Fibroblast of lung (primary cell): Measurements from ENCODE around the gene GUCY1A2. TPM values are rescaled to one million over a fixed set of nuclear protein-coding genes. Genes with fewer than 3 reads are reported as not detected.

Source experiments
- DNase-seq, 2 donors: peaks; one replicate each; pipeline versions ENCODE4 v3.0.0 to v3.0.0-alpha.2; 2010; ENCODE audit warnings: low read depth in 2 of 2
- H2AFZ ChIP-seq: 2 replicates; pipeline ENCODE4 v1.5.1; 2012; ENCODE audit warnings: low read length, control low read depth, inconsistent platforms
- H3K27ac ChIP-seq: 2 replicates; pipeline ENCODE4 v1.5.1; 2011; ENCODE audit warnings: low read length, control low read depth; ENCODE audit not compliant: insufficient read depth
- H3K27me3 ChIP-seq: 2 replicates; pipeline ENCODE4 v1.5.1; 2011; ENCODE audit warnings: mild to moderate bottlenecking, low read length; ENCODE audit not compliant: control insufficient read depth, insufficient read depth
- H3K36me3 ChIP-seq: 2 replicates; pipeline ENCODE4 v1.5.1; 2011; ENCODE audit warnings: low read length; ENCODE audit not compliant: control insufficient read depth, insufficient read depth
- H3K4me1 ChIP-seq: 2 replicates; pipeline ENCODE4 v1.5.1; 2011; ENCODE audit warnings: low read length; ENCODE audit not compliant: control insufficient read depth, insufficient read depth; ENCODE audit errors: extremely low read depth
- H3K4me2 ChIP-seq: 2 replicates; pipeline ENCODE4 v1.5.1; 2011; ENCODE audit warnings: low read length, control low read depth; ENCODE audit not compliant: insufficient read depth; ENCODE audit errors: extremely low read depth
- H3K4me3 ChIP-seq, 4 experiments: fragments of 200-600 bp in 1 of 4; sonication (generic) in 1 of 4; replicated peaks in 1 of 4; 2 replicates each; pipeline ENCODE4 v1.5.1; 2011 to 2016; ENCODE audit warnings: low read length in 4 of 4, low read depth in 3 of 4, mild to moderate bottlenecking in 3 of 4, control low read depth in 2 of 4, inconsistent platforms in 1 of 4, mixed read lengths in 1 of 4; ENCODE audit not compliant: insufficient read depth in 1 of 4; ENCODE audit errors: control extremely low read depth in 1 of 4
- H3K79me2 ChIP-seq: 2 replicates; pipeline ENCODE4 v1.5.1; 2012; ENCODE audit warnings: mild to moderate bottlenecking, low read length, inconsistent platforms; ENCODE audit not compliant: control insufficient read depth, insufficient read depth
- H3K9ac ChIP-seq: 2 replicates; pipeline ENCODE4 v1.5.1; 2011; ENCODE audit warnings: mild to moderate bottlenecking, low read length, control low read depth; ENCODE audit not compliant: insufficient read depth
- H3K9me3 ChIP-seq: 2 replicates; pipeline ENCODE4 v1.5.1; 2012; ENCODE audit warnings: low read depth, low read length; ENCODE audit not compliant: control insufficient read depth, insufficient read depth
- H4K20me1 ChIP-seq: 2 replicates; pipeline ENCODE4 v1.5.1; 2011; ENCODE audit warnings: low read length; ENCODE audit not compliant: control insufficient read depth, insufficient read depth; ENCODE audit errors: extremely low read depth
- EZH2 ChIP-seq: IDR thresholded peaks from 2 replicates; pipeline ENCODE4 v1.5.1; 2012; ENCODE audit warnings: low read length, control low read depth, mild to moderate bottlenecking; ENCODE audit errors: missing control alignments
- polyA plus RNA-seq, 2 donors: library from polyadenylated mRNA; depleted of rRNA in 1 of 2; stranded (reverse) in 1 of 2; unstranded in 1 of 2; fragments of >200 nt; gene quantifications; 2 replicates each; pipeline ENCODE4 v1.2.1, GENCODE V29; 2011 to 2012; ENCODE audit warnings: missing spikeins in 1 of 2
- total RNA-seq: library from RNA; depleted of rRNA; stranded (reverse); fragments of >200 nt; gene quantifications from 2 replicates; pipeline ENCODE4 v1.2.1, GENCODE V29; 2014
- TF ChIP-seq, protein P1 (sequence below), 2 donors: IDR thresholded peaks in 1 of 2; conservative IDR thresholded peaks in 1 of 2; 1 replicate in 1 of 2; 2 replicates in 1 of 2; pipeline ENCODE4 v1.5.1; 2011 to 2012; ENCODE audit warnings: low read length in 2 of 2, control low read depth in 1 of 2, inconsistent platforms in 1 of 2, low read depth in 1 of 2, mild to moderate bottlenecking in 1 of 2

Gene GUCY1A2
- total and polyA plus RNA-seq, 2 donors (not counting 1 experiment from before 2014, with no cell fraction given), result 0.50 to 1.4 TPM

DNA sequence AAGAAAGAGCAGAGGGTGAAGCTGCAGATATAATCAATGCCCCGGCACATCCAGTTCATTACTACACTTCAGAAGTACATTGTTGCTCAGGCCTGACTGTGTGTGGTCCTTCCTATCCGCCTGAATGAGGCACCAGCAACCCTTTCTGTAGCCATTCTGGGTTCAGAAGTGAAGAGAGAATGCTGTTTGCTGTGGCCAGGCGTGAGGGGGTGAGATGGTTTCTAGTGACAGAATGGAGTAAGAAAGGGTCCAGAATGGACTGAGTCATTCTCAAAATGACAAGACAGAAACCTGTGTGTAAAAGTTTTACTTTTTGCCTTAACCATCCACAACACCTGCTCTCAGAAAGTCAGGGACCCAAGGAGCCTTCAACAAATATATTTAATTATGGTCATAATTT is 334.8 kb downstream of the GUCY1A2 start:
- H3K79me2 ChIP-seq, result no peaks in the 10 kb centered on the region
- no peaks in the 10 kb centered on the region for H3K27me3 ChIP-seq
- no peak overlapping the region for H3K27ac ChIP-seq
- no peak overlapping the region for H2AFZ ChIP-seq
- H3K9me3 ChIP-seq, result no peaks in the 10 kb centered on the region
- DNase-seq, result no peak
- no peaks in the 10 kb centered on the region for H3K4me1 ChIP-seq
- no peak for TF ChIP-seq EZH2
- TF ChIP-seq, protein P1, sequence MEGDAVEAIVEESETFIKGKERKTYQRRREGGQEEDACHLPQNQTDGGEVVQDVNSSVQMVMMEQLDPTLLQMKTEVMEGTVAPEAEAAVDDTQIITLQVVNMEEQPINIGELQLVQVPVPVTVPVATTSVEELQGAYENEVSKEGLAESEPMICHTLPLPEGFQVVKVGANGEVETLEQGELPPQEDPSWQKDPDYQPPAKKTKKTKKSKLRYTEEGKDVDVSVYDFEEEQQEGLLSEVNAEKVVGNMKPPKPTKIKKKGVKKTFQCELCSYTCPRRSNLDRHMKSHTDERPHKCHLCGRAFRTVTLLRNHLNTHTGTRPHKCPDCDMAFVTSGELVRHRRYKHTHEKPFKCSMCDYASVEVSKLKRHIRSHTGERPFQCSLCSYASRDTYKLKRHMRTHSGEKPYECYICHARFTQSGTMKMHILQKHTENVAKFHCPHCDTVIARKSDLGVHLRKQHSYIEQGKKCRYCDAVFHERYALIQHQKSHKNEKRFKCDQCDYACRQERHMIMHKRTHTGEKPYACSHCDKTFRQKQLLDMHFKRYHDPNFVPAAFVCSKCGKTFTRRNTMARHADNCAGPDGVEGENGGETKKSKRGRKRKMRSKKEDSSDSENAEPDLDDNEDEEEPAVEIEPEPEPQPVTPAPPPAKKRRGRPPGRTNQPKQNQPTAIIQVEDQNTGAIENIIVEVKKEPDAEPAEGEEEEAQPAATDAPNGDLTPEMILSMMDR (conservative IDR thresholded peaks at IDR 0.05 in 1 of 2, IDR thresholded peaks at IDR 0.05 in 1 of 2; ENCODE audit: low read depth in 1 of 2, low read length in 2 of 2), result no peak
- H4K20me1 ChIP-seq, result no peaks in the 10 kb centered on the region
- no peak overlapping the region for H3K4me2 ChIP-seq
- no peaks in the 10 kb centered on the region for H3K36me3 ChIP-seq
- no peak overlapping the region for H3K9ac ChIP-seq
- no peak overlapping the region for H3K4me3 ChIP-seq

DNA sequence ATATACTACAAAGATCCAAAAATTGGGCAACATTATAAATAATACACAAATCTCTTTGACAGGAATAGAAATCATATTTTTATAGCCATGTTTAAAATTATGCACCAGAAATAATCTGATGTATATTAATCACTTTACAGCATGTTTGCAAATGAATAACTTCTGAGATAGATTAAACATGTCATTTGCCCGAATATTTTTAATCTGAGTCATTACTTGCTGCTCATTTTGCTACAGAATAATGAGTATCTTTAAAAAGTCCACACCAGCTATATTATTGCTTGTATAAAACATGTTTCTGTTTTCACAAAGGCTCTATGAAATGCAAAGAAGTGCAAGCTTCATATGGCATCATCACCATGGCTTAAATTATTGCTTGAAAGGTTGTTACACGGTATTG is 336.8 kb downstream of the GUCY1A2 start:
- no peak overlapping the region for H3K4me2 ChIP-seq
- no peaks in the 10 kb centered on the region for H3K9me3 ChIP-seq
- no peak overlapping the region for H3K27ac ChIP-seq
- no peaks in the 10 kb centered on the region for H3K4me1 ChIP-seq
- no peaks in the 10 kb centered on the region for H3K79me2 ChIP-seq
- DNase-seq, result no peak
- H4K20me1 ChIP-seq, result no peaks in the 10 kb centered on the region
- TF ChIP-seq, protein P1 (conservative IDR thresholded peaks at IDR 0.05 in 1 of 2, IDR thresholded peaks at IDR 0.05 in 1 of 2; ENCODE audit: low read depth in 1 of 2, low read length in 2 of 2), result no peak
- TF ChIP-seq EZH2, result no peak
- no peak overlapping the region for H3K4me3 ChIP-seq
- no peak overlapping the region for H2AFZ ChIP-seq
- H3K27me3 ChIP-seq, result no peaks in the 10 kb centered on the region
- H3K36me3 ChIP-seq, result no peaks in the 10 kb centered on the region
- H3K9ac ChIP-seq, result no peak overlapping the region

DNA sequence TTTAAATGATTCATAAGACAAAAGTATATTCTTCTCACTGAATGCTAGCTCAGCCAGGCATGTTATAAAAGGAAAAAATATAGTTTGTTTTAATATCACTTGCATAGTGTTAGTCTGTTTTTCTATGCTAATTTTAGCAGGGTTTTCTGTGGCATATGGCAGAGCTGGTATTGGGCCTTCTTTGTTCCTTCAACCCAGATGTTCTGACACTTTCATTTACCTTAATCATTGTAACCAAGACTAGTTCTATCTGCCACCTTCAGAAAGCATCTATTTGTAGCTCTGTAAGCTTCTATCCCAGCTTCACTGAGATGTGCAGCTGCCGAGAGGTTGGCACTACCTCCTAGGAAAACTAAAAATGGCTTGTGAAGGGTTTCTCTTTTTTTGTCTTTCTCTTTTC is 338.7 kb downstream of the GUCY1A2 start:
- Histone ChIP-seq H3K27me3 (no peaks in the 10 kb centered on the region), H3K27ac (no peak overlapping the region), H2AFZ (no peak overlapping the region), H3K9me3 (no peaks in the 10 kb centered on the region), H3K36me3 (no peaks in the 10 kb centered on the region), H3K79me2 (no peaks in the 10 kb centered on the region), H4K20me1 (no peaks in the 10 kb centered on the region), H3K9ac (no peak overlapping the region), H3K4me2 (no peak overlapping the region), H3K4me1 (no peaks in the 10 kb centered on the region), H3K4me3 (no peak overlapping the region)
- TF ChIP-seq, protein P1 (conservative IDR thresholded peaks at IDR 0.05 in 1 of 2, IDR thresholded peaks at IDR 0.05 in 1 of 2; ENCODE audit: low read depth in 1 of 2, low read length in 2 of 2), result no peak
- TF ChIP-seq EZH2, result no peak
- DNase-seq, result no peak
